ENCODE data around the gene SPAG7. TPM values are rescaled to one million over a fixed set of nuclear protein-coding genes. Genes with fewer than 3 reads are reported as not detected.
A peak's percentile ranks its signal among the peaks of the same experiment; 100 is the strongest.

Gene SPAG7
- total and polyA plus RNA-seq, 8 donors = 47.2 to 78.6 (median 74.2) TPM

- Histone ChIP-seq H3K9me3 (no peaks in the 10 kb centered on the region), H3K27ac (peak overlapping the region; percentile 94 to 97), H3K4me1 (peaks cover 17 to 46% of the 10 kb centered on the region in 2 donors), H3K27me3 (no peaks in the 10 kb centered on the region), H3K4me3 (peak overlapping the region; percentile 63 to 67), H3K36me3 (peaks cover 0 to 35% of the 10 kb centered on the region in 2 donors)
- TF ChIP-seq, protein P1, sequence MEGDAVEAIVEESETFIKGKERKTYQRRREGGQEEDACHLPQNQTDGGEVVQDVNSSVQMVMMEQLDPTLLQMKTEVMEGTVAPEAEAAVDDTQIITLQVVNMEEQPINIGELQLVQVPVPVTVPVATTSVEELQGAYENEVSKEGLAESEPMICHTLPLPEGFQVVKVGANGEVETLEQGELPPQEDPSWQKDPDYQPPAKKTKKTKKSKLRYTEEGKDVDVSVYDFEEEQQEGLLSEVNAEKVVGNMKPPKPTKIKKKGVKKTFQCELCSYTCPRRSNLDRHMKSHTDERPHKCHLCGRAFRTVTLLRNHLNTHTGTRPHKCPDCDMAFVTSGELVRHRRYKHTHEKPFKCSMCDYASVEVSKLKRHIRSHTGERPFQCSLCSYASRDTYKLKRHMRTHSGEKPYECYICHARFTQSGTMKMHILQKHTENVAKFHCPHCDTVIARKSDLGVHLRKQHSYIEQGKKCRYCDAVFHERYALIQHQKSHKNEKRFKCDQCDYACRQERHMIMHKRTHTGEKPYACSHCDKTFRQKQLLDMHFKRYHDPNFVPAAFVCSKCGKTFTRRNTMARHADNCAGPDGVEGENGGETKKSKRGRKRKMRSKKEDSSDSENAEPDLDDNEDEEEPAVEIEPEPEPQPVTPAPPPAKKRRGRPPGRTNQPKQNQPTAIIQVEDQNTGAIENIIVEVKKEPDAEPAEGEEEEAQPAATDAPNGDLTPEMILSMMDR (IDR thresholded peaks at IDR 0.05) = no peak
- intact Hi-C loops (cut with DNase I) = no loop called here
- ATAC-seq (peak; percentile 87), DNase-seq (peak; percentile 94 to 100 (median 99))
Observed at GRCh38 chr17:4966844-4967538, 626 bp downstream of the SPAG7 start.

DNA sequence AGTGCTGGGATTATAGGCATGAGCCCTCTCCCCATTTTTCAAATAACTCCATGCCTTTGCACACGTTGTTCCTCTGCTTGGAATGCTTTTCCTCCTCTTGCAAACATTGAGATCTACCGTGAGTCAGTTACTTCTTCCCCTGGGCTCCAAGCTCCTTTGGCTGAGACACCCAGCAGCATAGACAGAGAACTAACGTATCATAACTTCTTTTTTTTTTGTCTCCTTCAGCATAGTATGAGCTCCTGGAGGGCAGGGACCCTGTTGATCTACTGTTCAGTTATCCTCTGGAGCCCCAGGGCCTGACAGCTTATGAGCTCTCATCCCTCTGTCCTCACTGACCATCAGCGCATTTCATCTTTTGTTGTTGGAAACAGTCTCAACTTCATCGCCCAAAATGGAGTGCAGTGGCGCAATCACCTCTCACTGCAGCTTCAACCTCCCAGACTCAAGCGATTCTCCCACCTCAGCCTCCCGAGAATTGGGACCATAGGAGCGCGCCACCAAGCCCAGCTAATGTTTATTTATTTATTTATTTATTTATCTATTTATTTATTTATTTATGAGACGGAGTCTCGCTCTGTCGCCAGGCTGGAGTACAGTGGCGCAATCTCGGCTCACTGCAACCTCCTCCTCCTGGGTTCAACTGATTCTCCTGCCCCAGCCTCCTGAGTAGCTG, 2.2 kb downstream of the SPAG7 start:
- ATAC-seq = no peak
- H3K9me3 ChIP-seq = no peaks in the 10 kb centered on the region
- peaks cover 0 to 32% of the 10 kb centered on the region in 2 donors for H3K36me3 ChIP-seq
- no peaks in the 10 kb centered on the region for H3K27me3 ChIP-seq
- H3K4me1 ChIP-seq = peaks cover 17 to 46% of the 10 kb centered on the region in 2 donors
- H3K27ac ChIP-seq = peak overlapping the region; percentile 94 to 97
- peak overlapping the region in 1 of 2 donors; percentile 67 for H3K4me3 ChIP-seq
- TF ChIP-seq, protein P1 (IDR thresholded peaks at IDR 0.05) = no peak
- DNase-seq = no peak
- intact Hi-C loops (cut with DNase I) = no loop called here

DNA sequence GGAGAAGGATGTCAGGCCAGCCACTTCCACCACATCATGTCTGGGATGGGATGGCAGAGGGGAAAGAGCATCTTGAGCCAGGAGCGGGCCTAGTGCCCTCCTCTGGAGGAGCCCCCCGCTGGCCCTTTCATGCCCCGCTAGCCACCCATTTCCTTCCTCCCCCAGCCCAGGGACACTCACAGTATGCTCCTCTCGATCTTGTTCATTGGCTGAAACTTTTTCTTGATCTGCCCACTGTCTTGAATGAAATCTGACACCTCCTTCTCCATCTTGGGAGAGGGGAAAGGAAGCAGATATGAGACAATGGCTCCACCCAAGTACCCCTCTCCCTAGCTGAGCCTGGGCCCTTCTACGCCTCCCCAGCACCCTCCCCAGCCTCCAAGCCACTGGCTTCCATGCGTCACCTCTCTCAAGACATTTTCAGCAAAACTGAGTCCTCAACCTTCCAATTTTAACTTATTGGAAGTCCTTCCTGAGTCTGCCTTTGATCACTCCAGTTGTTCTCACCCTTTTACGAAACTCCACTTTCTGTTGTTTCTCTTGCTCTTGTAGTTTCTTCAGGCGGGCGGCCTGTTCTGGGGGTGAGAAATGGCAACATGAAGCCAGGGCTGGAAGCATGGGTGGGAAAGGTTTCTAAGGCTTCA, 7.2 kb downstream of the SPAG7 start:
- TF ChIP-seq, protein P1 (IDR thresholded peaks at IDR 0.05) = no peak
- Histone ChIP-seq H3K4me1 (peaks cover 0 to 12% of the 10 kb centered on the region in 2 donors), H3K27ac (no peak overlapping the region), H3K36me3 (peaks cover 0 to 32% of the 10 kb centered on the region in 2 donors), H3K27me3 (no peaks in the 10 kb centered on the region), H3K9me3 (no peaks in the 10 kb centered on the region), H3K4me3 (no peak overlapping the region)
- DNase-seq (no peak), ATAC-seq (no peak)
- intact Hi-C loops (cut with DNase I) = no loop called here

- DNase-seq (no peak), ATAC-seq (no peak)
- no peaks in the 10 kb centered on the region for H3K27me3 ChIP-seq
- TF ChIP-seq, protein P1 (IDR thresholded peaks at IDR 0.05) = no peak
- peaks cover 0 to 32% of the 10 kb centered on the region in 2 donors for H3K36me3 ChIP-seq
- intact Hi-C loops (cut with DNase I) = no loop called here
- H3K4me3 ChIP-seq = no peak overlapping the region
- H3K27ac ChIP-seq = no peak overlapping the region
- H3K9me3 ChIP-seq = no peaks in the 10 kb centered on the region
- H3K4me1 ChIP-seq = peaks cover 0 to 8% of the 10 kb centered on the region in 2 donors
Observed at GRCh38 chr17:4959261-4959965, 8.2 kb downstream of the SPAG7 start.

Measured in left lung (tissue), 10 donors.